ENCODE results near the gene NYNRIN.

The NYNRIN gene

DNA sequence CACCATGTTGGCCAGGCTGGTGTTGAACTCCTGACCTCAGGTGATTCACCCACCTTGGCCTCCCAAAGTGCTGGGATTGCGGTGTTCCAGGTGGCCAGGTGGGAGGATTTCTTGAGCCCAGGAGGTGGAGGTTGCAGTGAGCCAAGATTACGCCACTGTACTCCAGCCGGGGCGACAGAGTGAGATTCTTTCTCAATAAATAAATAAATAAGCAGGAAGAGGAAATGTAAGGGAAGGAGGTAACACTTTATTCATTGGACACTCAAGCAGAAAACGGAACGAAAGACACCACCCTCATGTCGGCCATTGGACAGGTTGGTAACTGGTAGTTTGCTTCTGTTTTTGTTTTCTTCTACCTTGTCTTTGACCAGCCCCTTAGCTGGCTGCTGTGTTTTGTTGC lies 43.8 kb upstream of the NYNRIN start:
- Histone ChIP-seq H3K4me2 (ENCODE audit: low read length) (no peak overlapping the region), H2AFZ (no peak overlapping the region), H3K4me1 (no peaks in the 10 kb centered on the region), H3K36me3 (ENCODE audit: control insufficient read depth, insufficient read depth, low read length) (no peaks in the 10 kb centered on the region), H3K9me3 (ENCODE audit: control insufficient read depth, low read length) (no peaks in the 10 kb centered on the region), H3K27me3 (ENCODE audit: control insufficient read depth, insufficient read depth, low read length) (no peaks in the 10 kb centered on the region), H3K9ac (no peak overlapping the region), H3K4me3 (ENCODE audit: low read depth, low read length) (no peak overlapping the region), H3K79me2 (no peaks in the 10 kb centered on the region), H3K27ac (no peak overlapping the region)
- TF ChIP-seq, protein P1, sequence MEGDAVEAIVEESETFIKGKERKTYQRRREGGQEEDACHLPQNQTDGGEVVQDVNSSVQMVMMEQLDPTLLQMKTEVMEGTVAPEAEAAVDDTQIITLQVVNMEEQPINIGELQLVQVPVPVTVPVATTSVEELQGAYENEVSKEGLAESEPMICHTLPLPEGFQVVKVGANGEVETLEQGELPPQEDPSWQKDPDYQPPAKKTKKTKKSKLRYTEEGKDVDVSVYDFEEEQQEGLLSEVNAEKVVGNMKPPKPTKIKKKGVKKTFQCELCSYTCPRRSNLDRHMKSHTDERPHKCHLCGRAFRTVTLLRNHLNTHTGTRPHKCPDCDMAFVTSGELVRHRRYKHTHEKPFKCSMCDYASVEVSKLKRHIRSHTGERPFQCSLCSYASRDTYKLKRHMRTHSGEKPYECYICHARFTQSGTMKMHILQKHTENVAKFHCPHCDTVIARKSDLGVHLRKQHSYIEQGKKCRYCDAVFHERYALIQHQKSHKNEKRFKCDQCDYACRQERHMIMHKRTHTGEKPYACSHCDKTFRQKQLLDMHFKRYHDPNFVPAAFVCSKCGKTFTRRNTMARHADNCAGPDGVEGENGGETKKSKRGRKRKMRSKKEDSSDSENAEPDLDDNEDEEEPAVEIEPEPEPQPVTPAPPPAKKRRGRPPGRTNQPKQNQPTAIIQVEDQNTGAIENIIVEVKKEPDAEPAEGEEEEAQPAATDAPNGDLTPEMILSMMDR (IDR thresholded peaks at IDR 0.05): no peak

DNA sequence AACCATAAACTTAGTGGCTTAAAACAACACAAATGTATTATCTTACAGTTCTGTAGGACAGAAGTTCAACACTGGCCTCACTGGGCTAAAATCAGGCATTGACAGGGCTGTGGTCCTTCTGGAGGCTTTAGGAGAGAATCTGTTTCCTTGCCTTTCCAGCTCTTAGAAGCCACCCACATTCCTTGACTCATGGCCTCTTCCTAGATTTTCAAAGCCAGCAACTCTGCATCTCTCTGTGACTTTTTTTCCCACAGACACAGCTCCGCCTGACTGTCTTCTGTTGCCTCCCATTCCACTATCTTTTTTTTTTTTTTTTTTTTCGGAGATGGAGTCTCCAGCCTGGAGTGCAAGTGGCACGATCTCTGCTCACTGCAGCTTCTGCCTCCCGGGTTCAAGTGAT lies 42.6 kb upstream of the NYNRIN start:
- Histone ChIP-seq H3K4me3 (ENCODE audit: low read depth, low read length) (no peak overlapping the region), H3K4me2 (ENCODE audit: low read length) (no peak overlapping the region), H3K79me2 (no peaks in the 10 kb centered on the region), H3K9ac (no peak overlapping the region), H3K27me3 (ENCODE audit: control insufficient read depth, insufficient read depth, low read length) (no peaks in the 10 kb centered on the region), H2AFZ (no peak overlapping the region), H3K9me3 (ENCODE audit: control insufficient read depth, low read length) (no peaks in the 10 kb centered on the region), H3K36me3 (ENCODE audit: control insufficient read depth, insufficient read depth, low read length) (no peaks in the 10 kb centered on the region), H3K4me1 (no peaks in the 10 kb centered on the region), H3K27ac (no peak overlapping the region)
- TF ChIP-seq, protein P1 (IDR thresholded peaks at IDR 0.05): no peak

DNA sequence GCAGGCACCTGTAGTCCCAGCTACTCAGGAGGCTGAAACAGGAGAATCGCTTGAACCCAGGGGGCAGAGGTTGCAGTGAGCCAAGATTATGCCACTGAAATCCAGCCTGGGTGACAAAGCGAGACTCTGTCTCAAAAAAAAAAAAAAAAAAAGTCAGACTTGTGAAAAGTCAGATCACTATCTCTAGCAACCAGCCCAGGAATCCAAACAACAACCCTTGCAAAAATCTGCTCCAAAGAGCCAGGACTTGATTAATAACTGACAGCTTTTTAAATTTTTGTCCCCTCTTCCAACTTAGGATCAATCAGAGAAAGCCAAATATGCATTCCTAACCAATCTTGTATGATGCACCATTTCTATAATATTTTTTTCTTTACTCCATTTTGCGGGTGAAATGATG lies 38.5 kb upstream of the NYNRIN start:
- no peak overlapping the region for H2AFZ ChIP-seq
- TF ChIP-seq, protein P1 (IDR thresholded peaks at IDR 0.05): no peak
- H3K4me1 ChIP-seq: peaks cover 3% of the 10 kb centered on the region
- H3K9me3 ChIP-seq (ENCODE audit: control insufficient read depth, low read length): no peaks in the 10 kb centered on the region
- no peaks in the 10 kb centered on the region for H3K27me3 ChIP-seq (ENCODE audit: control insufficient read depth, insufficient read depth, low read length)
- H3K36me3 ChIP-seq (ENCODE audit: control insufficient read depth, insufficient read depth, low read length): no peaks in the 10 kb centered on the region
- no peak overlapping the region for H3K9ac ChIP-seq
- H3K4me2 ChIP-seq (ENCODE audit: low read length): no peak overlapping the region
- no peak overlapping the region for H3K27ac ChIP-seq
- no peaks in the 10 kb centered on the region for H3K79me2 ChIP-seq
- no peak overlapping the region for H3K4me3 ChIP-seq (ENCODE audit: low read depth, low read length)

DNA sequence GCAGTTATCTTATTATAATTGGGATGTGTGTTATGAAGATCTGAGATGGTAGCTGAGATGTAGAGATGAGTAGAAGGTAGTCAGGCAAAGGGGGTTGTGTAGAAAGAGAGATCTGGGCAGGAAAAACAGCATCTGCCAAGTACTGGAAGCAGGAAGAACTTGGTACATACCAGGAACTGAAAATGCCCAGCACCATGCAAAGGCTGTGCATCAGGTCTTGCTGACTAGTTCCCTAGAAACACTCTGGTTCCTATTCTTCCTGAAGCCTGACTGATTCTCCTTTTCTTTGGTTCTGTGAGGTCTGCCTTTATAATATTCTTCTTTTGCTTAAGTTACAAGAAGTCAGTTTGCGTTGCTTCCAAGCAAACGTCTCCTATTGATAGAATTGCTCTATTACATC lies 37.5 kb upstream of the NYNRIN start:
- no peak overlapping the region for H3K4me2 ChIP-seq (ENCODE audit: low read length)

More for the DNA sequence above, 37.5 kb upstream of the NYNRIN start:
- Histone ChIP-seq H3K4me3 (ENCODE audit: low read depth, low read length) (no peak overlapping the region), H3K4me1 (peaks cover 9% of the 10 kb centered on the region), H3K27me3 (ENCODE audit: control insufficient read depth, insufficient read depth, low read length) (no peaks in the 10 kb centered on the region), H3K27ac (no peak overlapping the region), H3K79me2 (no peaks in the 10 kb centered on the region), H3K36me3 (ENCODE audit: control insufficient read depth, insufficient read depth, low read length) (no peaks in the 10 kb centered on the region), H3K9me3 (ENCODE audit: control insufficient read depth, low read length) (no peaks in the 10 kb centered on the region), H2AFZ (no peak overlapping the region), H3K9ac (no peak overlapping the region)
- TF ChIP-seq, protein P1 (IDR thresholded peaks at IDR 0.05): no peak

Measured in parathyroid adenoma (tissue), 2 donors.